ENCODE results near the gene ADAM10.

- TF ChIP-seq, protein P1, sequence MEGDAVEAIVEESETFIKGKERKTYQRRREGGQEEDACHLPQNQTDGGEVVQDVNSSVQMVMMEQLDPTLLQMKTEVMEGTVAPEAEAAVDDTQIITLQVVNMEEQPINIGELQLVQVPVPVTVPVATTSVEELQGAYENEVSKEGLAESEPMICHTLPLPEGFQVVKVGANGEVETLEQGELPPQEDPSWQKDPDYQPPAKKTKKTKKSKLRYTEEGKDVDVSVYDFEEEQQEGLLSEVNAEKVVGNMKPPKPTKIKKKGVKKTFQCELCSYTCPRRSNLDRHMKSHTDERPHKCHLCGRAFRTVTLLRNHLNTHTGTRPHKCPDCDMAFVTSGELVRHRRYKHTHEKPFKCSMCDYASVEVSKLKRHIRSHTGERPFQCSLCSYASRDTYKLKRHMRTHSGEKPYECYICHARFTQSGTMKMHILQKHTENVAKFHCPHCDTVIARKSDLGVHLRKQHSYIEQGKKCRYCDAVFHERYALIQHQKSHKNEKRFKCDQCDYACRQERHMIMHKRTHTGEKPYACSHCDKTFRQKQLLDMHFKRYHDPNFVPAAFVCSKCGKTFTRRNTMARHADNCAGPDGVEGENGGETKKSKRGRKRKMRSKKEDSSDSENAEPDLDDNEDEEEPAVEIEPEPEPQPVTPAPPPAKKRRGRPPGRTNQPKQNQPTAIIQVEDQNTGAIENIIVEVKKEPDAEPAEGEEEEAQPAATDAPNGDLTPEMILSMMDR (optimal IDR thresholded peaks at IDR 0.05 in 1 of 3, IDR thresholded peaks at IDR 0.05 in 1 of 3, conservative IDR thresholded peaks at IDR 0.05 in 1 of 3; ENCODE audit: extremely low read depth in 1 of 3, insufficient read depth in 2 of 3, low read length in 3 of 3): no peak
- no peak for TF ChIP-seq EZH2 (IDR thresholded peaks at IDR 0.05; ENCODE audit: low read length)
Observed at GRCh38 chr15:58549785-58550074, 199.8 kb downstream of the ADAM10 start.
